PC-9 (cell line): ENCODE measurements around the gene TBL1Y.

Experiments used
- CTCF ChIP-seq: fragments of 200-600 bp; sonication (generic); conservative IDR thresholded peaks from 2 replicates; pipeline ENCODE4 v1.6.1; 2017; ENCODE audit warnings: mixed run types, antibody characterized with exemption, mild to moderate bottlenecking, moderate library complexity
- EZH2 ChIP-seq: fragments of 200-600 bp; sonication (generic); IDR thresholded peaks from 2 replicates; pipeline ENCODE4 v1.8.0; 2017; ENCODE audit warnings: antibody characterized with exemption, low read depth

- TF ChIP-seq CTCF (no peak), EZH2 (no peak)
Observed at GRCh38 chrY:7092836-7093235, 182.3 kb downstream of the TBL1Y start.
